Measurements from ENCODE around the gene PIGT.
A peak's percentile ranks its signal among the peaks of the same experiment; 100 is the strongest.
"Not testable (repeated sequence)": the region's sequence is repeated elsewhere in the genome, so short reads cannot be mapped to it uniquely, and the experiment has no call there.

The PIGT gene

DNA sequence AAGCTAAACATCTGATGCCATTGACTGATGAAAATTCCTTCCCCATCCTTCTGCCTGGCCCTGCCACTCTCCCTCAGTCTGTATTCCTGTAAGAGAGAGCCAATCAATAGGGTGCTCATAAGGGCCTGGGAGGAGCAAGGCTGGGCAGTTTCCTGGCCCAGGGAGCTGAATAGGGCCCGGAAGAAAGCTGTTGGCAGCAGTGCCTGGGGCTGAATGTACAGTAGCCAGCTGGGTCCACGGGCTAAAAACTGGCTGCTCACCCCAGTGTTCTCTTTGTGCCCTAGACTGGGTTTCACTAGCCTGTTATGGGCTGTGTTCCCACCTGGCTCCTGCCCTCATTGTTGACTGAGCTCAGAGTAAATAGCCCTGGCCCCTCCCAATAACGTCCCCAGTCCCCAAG lies 51.9 kb downstream of the PIGT start:
- DNase-seq (ENCODE audit: low read depth), result no peak
- H3K4me3 ChIP-seq (ENCODE audit: low read depth, low read length), result no peak overlapping the region
- TF ChIP-seq, protein P1, sequence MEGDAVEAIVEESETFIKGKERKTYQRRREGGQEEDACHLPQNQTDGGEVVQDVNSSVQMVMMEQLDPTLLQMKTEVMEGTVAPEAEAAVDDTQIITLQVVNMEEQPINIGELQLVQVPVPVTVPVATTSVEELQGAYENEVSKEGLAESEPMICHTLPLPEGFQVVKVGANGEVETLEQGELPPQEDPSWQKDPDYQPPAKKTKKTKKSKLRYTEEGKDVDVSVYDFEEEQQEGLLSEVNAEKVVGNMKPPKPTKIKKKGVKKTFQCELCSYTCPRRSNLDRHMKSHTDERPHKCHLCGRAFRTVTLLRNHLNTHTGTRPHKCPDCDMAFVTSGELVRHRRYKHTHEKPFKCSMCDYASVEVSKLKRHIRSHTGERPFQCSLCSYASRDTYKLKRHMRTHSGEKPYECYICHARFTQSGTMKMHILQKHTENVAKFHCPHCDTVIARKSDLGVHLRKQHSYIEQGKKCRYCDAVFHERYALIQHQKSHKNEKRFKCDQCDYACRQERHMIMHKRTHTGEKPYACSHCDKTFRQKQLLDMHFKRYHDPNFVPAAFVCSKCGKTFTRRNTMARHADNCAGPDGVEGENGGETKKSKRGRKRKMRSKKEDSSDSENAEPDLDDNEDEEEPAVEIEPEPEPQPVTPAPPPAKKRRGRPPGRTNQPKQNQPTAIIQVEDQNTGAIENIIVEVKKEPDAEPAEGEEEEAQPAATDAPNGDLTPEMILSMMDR (IDR thresholded peaks at IDR 0.05; ENCODE audit: insufficient read depth, low read depth, low read length, missing control alignments), result no peak

DNA sequence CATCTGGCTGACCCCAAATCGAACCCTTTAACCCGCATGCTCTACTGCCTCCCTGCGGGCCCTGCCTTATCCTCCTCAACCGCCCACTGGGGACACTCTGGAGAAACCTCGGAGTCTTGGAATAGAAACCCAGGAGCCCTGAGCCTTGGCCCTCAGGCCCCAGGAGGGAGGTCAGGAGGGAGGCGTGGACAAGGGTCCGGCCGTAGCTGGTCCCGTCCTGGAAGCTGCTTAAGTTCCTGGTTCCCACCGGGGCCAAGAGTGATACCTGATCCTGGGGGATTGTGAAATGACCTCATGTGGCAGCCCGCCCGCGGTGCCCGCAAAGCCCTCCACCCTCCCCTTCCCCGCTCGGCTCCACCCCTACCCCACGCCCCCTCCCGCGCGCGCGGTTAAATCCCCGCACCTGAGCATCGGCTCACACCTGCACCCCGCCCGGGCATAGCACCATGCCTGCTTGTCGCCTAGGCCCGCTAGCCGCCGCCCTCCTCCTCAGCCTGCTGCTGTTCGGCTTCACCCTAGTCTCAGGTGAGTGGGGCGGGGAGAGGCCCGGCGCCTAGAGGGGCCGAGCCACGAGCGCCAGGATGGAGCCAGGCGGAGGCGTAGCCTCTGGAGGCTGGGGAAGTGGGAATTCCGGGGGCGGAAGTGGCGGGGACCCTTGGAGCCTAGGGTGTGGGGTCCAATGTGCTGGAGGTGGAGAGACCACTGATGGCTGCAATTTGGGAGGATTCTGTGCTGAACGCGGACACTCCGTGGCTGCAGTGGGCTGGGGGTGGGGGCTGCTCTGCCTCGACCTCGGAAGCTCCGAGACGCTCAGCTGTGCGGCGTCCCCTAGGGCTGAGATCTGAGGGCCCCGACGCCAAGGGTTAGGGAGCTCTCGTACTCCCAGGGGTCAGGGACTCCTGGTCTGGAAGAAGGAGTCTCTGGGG lies 53.7 kb downstream of the PIGT start, which contains the start of gene WFDC2:
Gene WFDC2, plus strand, starts transcription at position 418 of the 926 bp plus-strand sequence. Its CDS starts 29 bp downstream, at position 447.
- peak within 1 kb of the TSS; percentile 18; the same call in 1 of the 2 replicates for H3K4me3 ChIP-seq (ENCODE audit: low read depth, low read length)
- TF ChIP-seq, protein P1 (IDR thresholded peaks at IDR 0.05; ENCODE audit: insufficient read depth, low read depth, low read length, missing control alignments), result no peak
- DNase-seq (ENCODE audit: low read depth), result no peak

DNA sequence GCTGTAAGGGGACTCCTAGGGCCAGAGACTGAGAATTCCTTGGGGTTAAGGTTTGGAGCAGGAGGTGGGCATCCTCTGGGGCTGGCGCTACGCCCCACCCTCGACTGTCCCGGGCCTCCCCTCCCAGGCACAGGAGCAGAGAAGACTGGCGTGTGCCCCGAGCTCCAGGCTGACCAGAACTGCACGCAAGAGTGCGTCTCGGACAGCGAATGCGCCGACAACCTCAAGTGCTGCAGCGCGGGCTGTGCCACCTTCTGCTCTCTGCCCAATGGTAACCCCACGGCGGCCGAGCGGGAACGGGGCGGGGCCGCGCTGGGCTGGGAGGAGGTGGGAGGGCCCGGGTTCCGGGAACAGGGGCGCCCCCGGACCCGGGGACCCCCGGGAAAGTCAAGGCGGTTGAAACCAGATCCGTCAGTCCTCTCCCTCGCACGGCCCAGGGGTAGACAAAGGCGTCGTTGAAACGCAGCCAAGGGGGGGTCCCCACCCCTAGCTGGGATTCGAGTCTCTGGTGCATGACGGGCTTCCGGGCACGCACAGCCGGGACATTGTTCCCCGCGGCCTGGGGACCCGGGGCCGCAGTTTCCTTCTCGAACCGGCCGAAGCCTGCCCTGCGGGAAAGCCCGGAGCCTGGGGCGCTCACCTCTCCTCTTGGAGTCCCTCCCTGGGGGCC lies 54.5 kb downstream of the PIGT start:
- TF ChIP-seq, protein P1 (IDR thresholded peaks at IDR 0.05; ENCODE audit: insufficient read depth, low read depth, low read length, missing control alignments), result no peak
- peak overlapping the region; percentile 18; the same call in 1 of the 2 replicates for H3K4me3 ChIP-seq (ENCODE audit: low read depth, low read length)
- DNase-seq (ENCODE audit: low read depth), result peak; percentile 23

DNA sequence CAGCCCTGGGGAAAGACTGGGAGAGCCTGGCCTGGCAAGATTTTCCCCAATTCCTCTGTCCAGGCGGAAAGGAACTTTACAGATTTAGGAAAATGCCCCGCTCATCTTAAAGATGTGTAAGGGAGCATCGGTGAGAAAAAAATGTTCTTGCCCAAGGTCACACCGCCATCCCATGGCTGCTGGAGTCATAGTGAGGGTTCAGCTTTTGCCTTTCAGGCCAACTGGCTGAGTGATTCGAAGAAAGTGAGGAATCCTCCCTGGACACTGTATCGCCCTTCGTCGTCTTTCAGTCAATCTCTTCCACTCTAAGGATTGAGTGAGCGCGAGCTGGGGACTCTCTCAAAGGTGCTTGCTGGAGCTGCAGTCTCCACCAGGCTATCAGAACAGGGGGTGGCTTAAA lies 55.0 kb downstream of the PIGT start:
- DNase-seq (ENCODE audit: low read depth), result no peak
- TF ChIP-seq, protein P1 (IDR thresholded peaks at IDR 0.05; ENCODE audit: insufficient read depth, low read depth, low read length, missing control alignments), result no peak
- no peak overlapping the region for H3K4me3 ChIP-seq (ENCODE audit: low read depth, low read length)

DNA sequence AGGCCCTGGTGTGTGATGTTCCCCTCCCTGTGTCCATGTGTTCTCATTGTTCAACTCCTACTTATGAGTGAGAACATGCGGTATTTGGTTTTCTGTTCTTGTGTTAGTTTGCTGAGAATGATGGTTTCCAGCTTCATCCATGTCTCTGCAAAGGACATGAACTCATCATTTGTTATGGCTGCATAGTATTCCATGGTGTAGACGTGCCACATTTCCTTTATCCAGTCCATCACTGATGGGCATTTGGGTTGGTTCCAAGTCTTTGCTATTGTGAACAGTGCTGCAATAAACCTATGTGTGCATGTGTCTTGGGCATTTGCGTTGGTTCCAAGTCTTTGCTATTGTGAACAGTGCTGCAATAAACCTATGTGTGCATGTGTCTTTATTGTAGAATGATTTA lies 56.3 kb downstream of the PIGT start:
- H3K4me3 ChIP-seq (ENCODE audit: low read depth, low read length); DNase-seq (ENCODE audit: low read depth): not testable (repeated sequence)
